GM10847 (cell line): ENCODE data around the gene L1CAM.

Experiments
- POLR2A ChIP-seq: IDR thresholded peaks from 2 replicates; pipeline ENCODE4 v1.6.1; 2011; ENCODE audit not compliant: insufficient read length; ENCODE audit errors: extremely low read depth

The L1CAM gene

GRCh38 chrX:153878969-153879653, 6.9 kb downstream of the L1CAM start:
- TF ChIP-seq POLR2A = no peak

- TF ChIP-seq POLR2A = no peak
These were observed 7.6 kb downstream of the L1CAM start for GRCh38 chrX:153878345-153878744.

- no peak for TF ChIP-seq POLR2A
These were observed 8.3 kb downstream of the L1CAM start for GRCh38 chrX:153877571-153878261.

- TF ChIP-seq POLR2A = no peak
These were observed 9.9 kb downstream of the L1CAM start for GRCh38 chrX:153876112-153876491.

GRCh38 chrX:153875391-153876111, 10.4 kb downstream of the L1CAM start:
- TF ChIP-seq POLR2A = no peak

GRCh38 chrX:153874366-153875125, 11.4 kb downstream of the L1CAM start:
- TF ChIP-seq POLR2A = no peak

GRCh38 chrX:153874085-153874365, 11.9 kb downstream of the L1CAM start:
- no peak for TF ChIP-seq POLR2A

- no peak for TF ChIP-seq POLR2A
These were observed 12.5 kb downstream of the L1CAM start for GRCh38 chrX:153873282-153874084.

GRCh38 chrX:153871946-153872878, 13.8 kb downstream of the L1CAM start:
- no peak for TF ChIP-seq POLR2A

- TF ChIP-seq POLR2A = no peak
These were observed 14.5 kb downstream of the L1CAM start for GRCh38 chrX:153871451-153871850.

- no peak for TF ChIP-seq POLR2A
These were observed 15.1 kb downstream of the L1CAM start for GRCh38 chrX:153870791-153871360.

GRCh38 chrX:153870288-153870690, 15.7 kb downstream of the L1CAM start:
- no peak for TF ChIP-seq POLR2A

- no peak for TF ChIP-seq POLR2A
These were observed 16.3 kb downstream of the L1CAM start for GRCh38 chrX:153869473-153870287.
